Retinal pigment epithelial cell (primary cell): Measurements from ENCODE around the gene SLC30A1.

ENCODE experiments used
- DNase-seq: peaks from one replicate; pipeline ENCODE4 v3.0.0-alpha.2; 2010; ENCODE audit warnings: low read depth
- H3K4me3 ChIP-seq: 2 replicates; pipeline ENCODE4 v1.5.1; 2011; ENCODE audit warnings: mild to moderate bottlenecking, low read length, control low read depth, moderate library complexity
- TF ChIP-seq, protein P1 (sequence below): conservative IDR thresholded peaks from 2 replicates; pipeline ENCODE4 v1.5.1; 2011; ENCODE audit warnings: low read depth, low read length, control low read depth, inconsistent platforms

Gene SLC30A1

DNA sequence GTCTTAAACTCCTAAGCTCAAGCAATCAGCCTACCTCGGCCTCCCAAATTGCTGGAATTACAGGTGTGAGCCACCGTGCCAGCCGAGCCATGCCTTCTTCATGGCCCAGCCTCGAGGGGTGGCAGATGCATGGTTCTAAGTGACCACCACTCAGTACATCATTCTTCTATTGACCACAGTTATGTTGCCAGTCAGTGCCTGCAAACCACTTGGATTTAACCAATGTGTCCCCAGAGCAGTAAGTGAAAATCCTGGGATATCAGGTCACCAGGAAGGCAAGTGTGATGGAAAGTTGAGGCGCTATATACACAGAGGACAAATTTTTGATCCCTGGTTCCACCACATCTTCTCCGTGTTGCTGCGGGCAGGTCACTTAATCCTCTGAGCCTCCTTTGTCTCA, 50.0 kb downstream of the SLC30A1 start:
- H3K4me3 ChIP-seq: no peak overlapping the region
- TF ChIP-seq, protein P1, sequence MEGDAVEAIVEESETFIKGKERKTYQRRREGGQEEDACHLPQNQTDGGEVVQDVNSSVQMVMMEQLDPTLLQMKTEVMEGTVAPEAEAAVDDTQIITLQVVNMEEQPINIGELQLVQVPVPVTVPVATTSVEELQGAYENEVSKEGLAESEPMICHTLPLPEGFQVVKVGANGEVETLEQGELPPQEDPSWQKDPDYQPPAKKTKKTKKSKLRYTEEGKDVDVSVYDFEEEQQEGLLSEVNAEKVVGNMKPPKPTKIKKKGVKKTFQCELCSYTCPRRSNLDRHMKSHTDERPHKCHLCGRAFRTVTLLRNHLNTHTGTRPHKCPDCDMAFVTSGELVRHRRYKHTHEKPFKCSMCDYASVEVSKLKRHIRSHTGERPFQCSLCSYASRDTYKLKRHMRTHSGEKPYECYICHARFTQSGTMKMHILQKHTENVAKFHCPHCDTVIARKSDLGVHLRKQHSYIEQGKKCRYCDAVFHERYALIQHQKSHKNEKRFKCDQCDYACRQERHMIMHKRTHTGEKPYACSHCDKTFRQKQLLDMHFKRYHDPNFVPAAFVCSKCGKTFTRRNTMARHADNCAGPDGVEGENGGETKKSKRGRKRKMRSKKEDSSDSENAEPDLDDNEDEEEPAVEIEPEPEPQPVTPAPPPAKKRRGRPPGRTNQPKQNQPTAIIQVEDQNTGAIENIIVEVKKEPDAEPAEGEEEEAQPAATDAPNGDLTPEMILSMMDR: no peak
- DNase-seq: no peak

DNA sequence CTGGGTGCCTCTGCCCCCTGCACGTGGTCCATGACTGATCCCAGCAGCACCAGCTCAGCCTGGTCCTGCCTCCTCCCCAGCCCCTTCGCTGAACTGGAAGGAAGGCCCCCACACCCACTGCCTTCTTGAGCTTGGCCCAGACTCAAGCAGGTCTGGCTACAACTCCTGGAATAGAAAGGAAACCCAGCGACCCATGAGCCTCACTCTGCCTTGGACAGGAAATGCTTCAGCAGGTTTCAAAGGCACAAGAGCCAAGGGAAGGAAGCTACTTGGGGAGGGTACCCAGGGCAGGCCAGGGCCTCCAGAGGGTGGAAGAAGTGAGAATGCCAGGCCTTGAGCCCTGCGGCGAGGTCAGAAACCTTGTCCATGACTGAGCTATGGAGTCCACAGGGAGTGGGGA, 51.1 kb downstream of the SLC30A1 start:
- DNase-seq: no peak
- H3K4me3 ChIP-seq: no peak overlapping the region
- TF ChIP-seq, protein P1: no peak

DNA sequence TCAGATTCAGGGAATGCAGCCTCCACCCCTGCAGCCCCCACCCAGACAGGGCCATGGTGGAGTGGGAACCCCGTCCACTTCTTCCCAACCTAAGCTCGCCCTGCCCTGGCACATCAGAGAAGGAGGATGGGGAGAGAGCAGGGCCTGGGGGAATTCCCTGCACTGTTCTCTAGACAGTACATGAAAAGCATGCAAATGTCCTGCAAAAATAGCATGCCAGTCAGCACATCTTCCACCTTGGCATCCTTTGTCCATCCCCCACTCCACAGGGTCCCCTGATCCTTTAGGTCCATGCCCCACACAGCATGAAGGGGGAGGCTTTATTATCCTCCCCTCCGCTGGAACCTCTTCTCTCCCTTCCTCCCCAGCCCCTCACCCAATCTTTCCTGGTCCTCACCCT, 52.0 kb downstream of the SLC30A1 start:
- TF ChIP-seq, protein P1: no peak
- H3K4me3 ChIP-seq: no peak overlapping the region
- no peak for DNase-seq

DNA sequence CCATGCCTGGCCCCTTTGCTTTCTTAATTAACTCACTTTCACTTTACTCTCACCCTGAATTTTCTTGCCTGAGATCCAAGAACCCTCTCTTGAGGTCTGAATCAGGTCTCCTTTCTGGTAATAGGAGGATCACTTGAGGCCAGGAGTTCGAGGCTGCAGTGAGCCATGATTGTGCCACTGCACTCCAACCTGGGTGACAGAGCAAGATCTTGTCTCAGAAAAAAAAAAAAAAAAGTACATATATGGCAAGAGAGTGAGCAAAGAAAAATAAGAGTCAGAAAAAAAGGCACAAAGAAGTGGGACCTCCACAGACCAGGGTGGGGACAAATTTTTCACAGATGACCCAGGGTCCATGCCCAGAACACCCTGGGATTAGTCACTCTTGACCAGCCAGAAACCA, 52.9 kb downstream of the SLC30A1 start:
- H3K4me3 ChIP-seq: no peak overlapping the region

DNA sequence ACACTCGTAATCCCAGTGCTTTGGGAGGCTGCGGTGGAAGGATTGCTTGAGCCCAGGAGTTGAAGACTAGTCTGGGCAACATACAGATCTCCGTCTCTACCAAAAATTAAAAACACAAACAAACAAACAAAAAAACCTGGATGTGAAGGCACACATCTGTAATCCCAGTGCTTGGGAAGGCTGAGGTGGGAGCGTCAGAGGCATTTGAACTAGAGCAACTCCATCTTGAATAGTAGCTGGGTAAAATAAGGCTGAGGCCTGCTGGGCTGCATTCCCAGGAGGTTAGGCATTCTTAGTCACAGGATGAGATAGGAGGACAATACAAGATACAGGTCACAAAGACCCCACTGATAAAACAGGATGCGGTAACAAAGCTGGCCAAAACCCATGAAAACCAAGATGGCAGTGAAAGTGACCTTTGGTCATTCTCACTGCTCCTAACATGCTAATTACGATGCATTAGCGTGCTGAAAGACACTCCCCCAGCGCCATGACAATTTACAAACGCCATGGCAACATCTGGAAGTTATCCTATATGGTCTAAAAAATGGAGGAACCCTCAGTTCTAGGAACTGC, 53.8 kb downstream of the SLC30A1 start:
- no peak for DNase-seq
- H3K4me3 ChIP-seq: no peak overlapping the region
- TF ChIP-seq, protein P1: no peak

More for the DNA sequence above, 52.9 kb downstream of the SLC30A1 start:
- DNase-seq: no peak
- TF ChIP-seq, protein P1: no peak

DNA sequence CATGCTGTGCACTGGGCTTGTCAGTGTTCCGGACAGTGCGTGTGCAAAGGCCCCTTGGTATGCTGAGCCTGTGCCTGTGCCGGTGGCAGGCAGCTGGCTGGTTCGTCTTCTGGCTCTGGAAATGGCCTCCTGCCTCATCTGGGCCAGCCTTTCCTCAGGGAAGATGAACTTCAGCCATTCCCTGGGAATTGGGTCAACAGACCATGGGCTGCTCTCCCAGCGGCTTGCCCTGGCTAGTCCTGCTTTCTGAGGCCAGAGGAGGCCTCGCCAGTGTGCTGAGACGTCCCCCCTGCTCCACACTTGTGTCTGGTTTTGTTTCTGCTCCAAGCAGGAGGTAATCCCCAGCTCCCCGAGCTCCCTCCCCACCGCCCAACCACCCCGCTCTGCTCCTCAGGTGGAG, 54.4 kb downstream of the SLC30A1 start:
- TF ChIP-seq, protein P1: no peak
- H3K4me3 ChIP-seq: no peak overlapping the region
- no peak for DNase-seq

DNA sequence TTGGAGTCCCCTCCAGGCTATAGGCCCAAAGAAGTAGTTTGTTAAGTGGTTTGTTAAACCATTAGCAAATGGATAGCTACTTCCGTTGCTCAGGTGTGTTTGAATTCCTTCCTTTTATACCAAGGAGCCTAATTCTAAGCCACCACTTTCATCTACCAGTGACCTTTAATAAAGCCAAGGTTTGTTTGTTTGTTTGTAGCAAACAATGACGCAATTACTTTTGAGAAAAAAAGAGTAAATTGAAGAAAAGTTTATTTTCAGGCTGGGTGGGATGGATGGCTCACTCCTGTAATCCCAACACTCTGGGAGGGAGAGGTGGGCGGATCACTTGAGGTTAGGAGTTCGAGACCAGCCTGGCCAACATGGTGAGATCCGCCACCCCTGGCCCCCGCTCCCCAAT, 56.2 kb downstream of the SLC30A1 start:
- no peak for DNase-seq
- TF ChIP-seq, protein P1: no peak
- no peak overlapping the region for H3K4me3 ChIP-seq
